Stomach smooth muscle (tissue), 2 donors: Measurements from ENCODE around the gene ARHGEF10L.
A peak's percentile ranks its signal among the peaks of the same experiment; 100 is the strongest.

Experiments used
- H3K27ac ChIP-seq: one replicate; pipeline ENCODE4 v1.7.0; 2013; ENCODE audit warnings: mild to moderate bottlenecking, low read length, inconsistent platforms
- H3K27me3 ChIP-seq, 2 donors: one replicate each; pipeline ENCODE4 v1.7.0; 2013; ENCODE audit warnings: low read length in 2 of 2; ENCODE audit not compliant: insufficient read depth in 2 of 2, control insufficient read depth in 1 of 2
- H3K36me3 ChIP-seq, 2 donors: one replicate each; pipeline ENCODE4 v1.7.0; 2013; ENCODE audit warnings: low read length in 2 of 2; ENCODE audit not compliant: control insufficient read depth in 2 of 2, insufficient read depth in 2 of 2
- H3K4me1 ChIP-seq: one replicate; pipeline ENCODE4 v1.7.0; 2013; ENCODE audit warnings: low read length; ENCODE audit not compliant: control insufficient read depth, insufficient read depth
- H3K4me3 ChIP-seq, 2 donors: one replicate each; pipeline ENCODE4 v1.7.0; 2013; ENCODE audit warnings: low read length in 2 of 2
- H3K9ac ChIP-seq, 2 donors: one replicate each; pipeline ENCODE4 v1.7.0; 2013; ENCODE audit warnings: low read length in 2 of 2, mild to moderate bottlenecking in 1 of 2
- H3K9me3 ChIP-seq, 2 donors: one replicate each; pipeline ENCODE4 v1.7.0; 2013; ENCODE audit warnings: low read length in 2 of 2; ENCODE audit not compliant: control insufficient read depth in 2 of 2
- donor health status: healthy.
- donor health status: Pancreatic carcinoma.

Gene ARHGEF10L

DNA sequence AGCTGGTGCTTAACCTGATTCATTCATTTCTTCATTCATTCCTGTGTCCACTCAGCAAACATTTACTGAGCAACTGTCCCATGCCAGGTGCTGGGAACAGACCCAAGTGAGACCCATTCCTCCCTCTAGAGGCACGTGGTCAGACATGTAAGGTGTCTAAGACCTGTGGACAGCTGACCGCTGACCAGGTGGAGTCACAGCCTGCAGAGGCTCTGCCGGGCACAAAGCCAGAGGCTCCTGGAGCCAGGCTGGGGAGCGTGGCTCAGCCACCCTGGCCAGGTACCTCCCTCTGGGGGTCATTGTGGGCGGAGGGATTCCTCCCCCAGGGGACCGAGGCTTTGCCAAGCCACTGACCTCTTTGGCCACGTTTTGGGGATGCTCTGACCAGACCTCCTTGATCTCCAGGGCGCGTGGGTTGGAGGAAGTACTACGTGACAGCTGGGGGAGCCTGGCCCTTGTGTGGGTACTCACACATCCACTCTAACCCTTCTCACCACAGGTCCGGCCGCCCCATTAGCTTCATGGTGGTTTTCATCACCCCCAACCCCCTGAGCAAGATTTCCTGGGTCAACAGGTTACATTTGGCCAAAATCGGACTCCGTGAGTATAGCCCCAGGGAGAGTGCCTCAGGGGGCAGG is 100.3 kb downstream of the ARHGEF10L start:
- Histone ChIP-seq H3K36me3 (peaks cover 57 to 66% of the 10 kb centered on the region in 2 donors), H3K27ac (no peak overlapping the region), H3K9me3 (no peaks in the 10 kb centered on the region), H3K27me3 (no peaks in the 10 kb centered on the region), H3K4me3 (no peak overlapping the region), H3K9ac (no peak overlapping the region), H3K4me1 (peaks cover 6% of the 10 kb centered on the region)

DNA sequence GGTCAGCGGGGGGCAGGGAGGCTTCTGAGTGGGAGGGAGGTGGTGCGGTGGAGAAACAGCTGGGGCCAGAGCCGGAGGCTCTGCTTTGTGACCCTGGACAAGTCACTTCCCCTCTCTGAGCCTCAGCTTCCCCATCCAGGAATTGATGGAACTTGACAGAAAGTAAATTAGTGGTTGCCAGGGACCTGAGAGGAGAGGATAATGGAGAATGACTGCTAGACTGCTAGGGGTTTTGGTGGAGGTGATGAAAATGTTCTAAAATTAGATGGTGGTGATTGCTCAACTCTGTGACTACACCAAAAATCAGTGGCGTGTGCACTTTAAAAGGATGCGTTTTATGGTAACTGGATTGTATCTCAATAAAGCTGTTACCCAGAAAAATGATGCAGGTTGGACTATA is 100.9 kb downstream of the ARHGEF10L start:
- peaks cover 2% of the 10 kb centered on the region for H3K4me1 ChIP-seq
- H3K9me3 ChIP-seq, result no peaks in the 10 kb centered on the region
- H3K27ac ChIP-seq, result no peak overlapping the region
- H3K9ac ChIP-seq, result no peak overlapping the region
- H3K36me3 ChIP-seq, result peaks cover 51 to 61% of the 10 kb centered on the region in 2 donors
- no peak overlapping the region for H3K4me3 ChIP-seq
- H3K27me3 ChIP-seq, result no peaks in the 10 kb centered on the region

DNA sequence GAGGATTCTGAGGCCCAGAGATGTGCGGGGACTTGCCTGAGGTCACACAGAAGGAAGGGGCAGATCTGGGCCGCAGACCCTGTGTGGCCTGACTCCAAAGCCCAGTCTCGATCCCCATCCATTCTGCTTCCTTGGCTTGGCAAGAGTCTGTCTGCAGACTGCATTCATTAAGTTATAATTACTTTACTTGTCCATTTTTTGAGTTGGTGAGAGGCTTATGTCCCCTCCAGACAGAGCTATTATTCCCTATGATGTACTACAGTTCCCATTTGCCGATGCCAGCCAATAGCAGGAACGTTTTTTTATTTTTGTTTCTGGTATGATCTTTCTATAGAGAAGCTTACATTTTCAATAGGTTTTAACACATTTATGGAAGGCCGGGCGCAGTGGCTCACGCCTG is 101.5 kb downstream of the ARHGEF10L start:
- Histone ChIP-seq H3K4me3 (no peak overlapping the region), H3K9ac (no peak overlapping the region), H3K36me3 (peaks cover 45 to 61% of the 10 kb centered on the region in 2 donors), H3K27ac (no peak overlapping the region), H3K9me3 (no peaks in the 10 kb centered on the region), H3K27me3 (no peaks in the 10 kb centered on the region), H3K4me1 (peaks cover 2% of the 10 kb centered on the region)

DNA sequence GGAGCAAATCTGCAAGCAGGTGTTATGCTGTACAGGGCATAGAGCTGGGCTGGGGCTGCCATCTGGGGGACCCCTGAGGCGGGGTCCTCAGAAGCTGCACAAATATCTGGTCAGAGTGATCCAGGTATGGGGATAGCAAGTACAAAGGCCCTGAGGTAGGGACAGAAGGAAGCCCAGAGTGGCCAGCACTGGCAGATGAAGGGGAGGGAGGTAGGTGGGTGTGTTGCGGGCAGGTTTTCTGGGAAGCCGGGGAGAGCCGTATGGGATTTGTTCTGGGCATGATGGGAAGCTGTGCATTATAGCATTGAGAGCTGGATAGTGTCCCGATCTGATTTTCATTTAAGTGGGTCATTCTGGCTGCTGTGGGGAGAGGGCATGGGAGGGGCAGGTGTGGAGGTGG is 102.7 kb downstream of the ARHGEF10L start:
- Histone ChIP-seq H3K4me1 (no peaks in the 10 kb centered on the region), H3K27me3 (no peaks in the 10 kb centered on the region), H3K9ac (no peak overlapping the region), H3K27ac (no peak overlapping the region), H3K9me3 (no peaks in the 10 kb centered on the region), H3K36me3 (peaks cover 43 to 55% of the 10 kb centered on the region in 2 donors), H3K4me3 (no peak overlapping the region)

DNA sequence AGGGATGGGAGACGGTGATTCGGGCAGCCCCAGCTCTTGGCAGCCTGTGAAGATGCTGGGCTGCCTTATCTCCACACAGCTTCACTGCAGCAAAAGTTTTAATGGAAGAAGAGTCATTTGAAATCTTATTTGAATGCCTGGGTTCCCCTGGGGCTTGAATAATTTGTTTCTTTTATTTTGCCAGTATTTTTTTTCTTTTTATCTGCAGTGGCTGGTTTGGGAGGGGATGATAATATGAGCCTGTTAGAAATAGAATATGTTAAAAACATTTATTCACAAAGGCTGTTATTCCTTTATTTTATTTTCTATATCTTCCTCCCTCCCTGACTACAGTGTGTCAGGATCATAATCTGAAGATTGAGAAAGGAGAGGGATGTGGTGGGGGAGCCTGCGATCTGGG is 103.4 kb downstream of the ARHGEF10L start:
- no peak overlapping the region for H3K4me3 ChIP-seq
- no peaks in the 10 kb centered on the region for H3K9me3 ChIP-seq
- H3K9ac ChIP-seq, result no peak overlapping the region
- H3K27me3 ChIP-seq, result no peaks in the 10 kb centered on the region
- H3K36me3 ChIP-seq, result peaks cover 40 to 54% of the 10 kb centered on the region in 2 donors
- no peaks in the 10 kb centered on the region for H3K4me1 ChIP-seq
- H3K27ac ChIP-seq, result no peak overlapping the region

DNA sequence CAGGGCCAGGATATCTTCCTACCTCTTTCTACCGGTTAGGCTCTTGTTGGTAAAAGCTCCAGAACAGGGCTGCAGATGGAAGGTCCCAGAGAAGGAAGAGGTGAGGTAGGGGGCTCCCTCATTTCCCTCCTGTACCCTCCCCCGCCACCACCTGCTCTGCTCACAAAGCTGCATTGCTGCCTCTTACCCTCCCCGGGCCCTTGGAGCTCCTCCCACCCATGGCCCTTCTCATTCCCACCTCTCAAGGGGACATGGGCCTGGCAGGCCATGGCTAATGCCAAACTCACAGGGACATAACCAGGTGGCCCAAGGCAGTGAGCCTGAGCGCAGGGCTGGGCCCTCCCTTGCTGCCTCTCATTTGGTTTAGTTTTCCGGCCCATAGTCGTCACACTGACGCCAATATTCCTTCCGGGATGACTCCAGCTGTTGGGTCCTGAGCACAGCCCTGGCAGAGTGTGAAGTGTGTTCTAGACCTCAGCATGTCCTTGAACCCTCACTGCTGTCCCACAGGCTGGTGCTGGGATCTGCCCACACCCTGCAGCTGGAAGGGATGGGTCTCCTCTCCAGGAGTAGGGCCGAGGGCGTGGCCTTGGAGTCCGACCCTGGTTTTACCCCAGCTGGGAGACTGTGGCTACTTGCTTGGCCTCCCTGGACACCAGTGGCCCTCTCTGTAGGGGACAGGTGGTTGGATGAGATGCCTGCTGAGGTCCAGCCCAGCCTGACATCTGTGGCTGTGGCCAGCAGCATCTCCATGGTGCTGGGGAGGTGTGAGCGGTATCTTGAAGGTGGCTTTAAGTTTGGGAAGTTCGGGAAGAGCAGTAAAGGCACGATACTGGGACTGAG is 104.6 kb downstream of the ARHGEF10L start:
- Histone ChIP-seq H3K27me3 (no peaks in the 10 kb centered on the region), H3K9ac (no peak overlapping the region), H3K9me3 (no peaks in the 10 kb centered on the region), H3K4me1 (peaks cover 6% of the 10 kb centered on the region), H3K27ac (no peak overlapping the region), H3K4me3 (no peak overlapping the region), H3K36me3 (peaks cover 33 to 51% of the 10 kb centered on the region in 2 donors)

DNA sequence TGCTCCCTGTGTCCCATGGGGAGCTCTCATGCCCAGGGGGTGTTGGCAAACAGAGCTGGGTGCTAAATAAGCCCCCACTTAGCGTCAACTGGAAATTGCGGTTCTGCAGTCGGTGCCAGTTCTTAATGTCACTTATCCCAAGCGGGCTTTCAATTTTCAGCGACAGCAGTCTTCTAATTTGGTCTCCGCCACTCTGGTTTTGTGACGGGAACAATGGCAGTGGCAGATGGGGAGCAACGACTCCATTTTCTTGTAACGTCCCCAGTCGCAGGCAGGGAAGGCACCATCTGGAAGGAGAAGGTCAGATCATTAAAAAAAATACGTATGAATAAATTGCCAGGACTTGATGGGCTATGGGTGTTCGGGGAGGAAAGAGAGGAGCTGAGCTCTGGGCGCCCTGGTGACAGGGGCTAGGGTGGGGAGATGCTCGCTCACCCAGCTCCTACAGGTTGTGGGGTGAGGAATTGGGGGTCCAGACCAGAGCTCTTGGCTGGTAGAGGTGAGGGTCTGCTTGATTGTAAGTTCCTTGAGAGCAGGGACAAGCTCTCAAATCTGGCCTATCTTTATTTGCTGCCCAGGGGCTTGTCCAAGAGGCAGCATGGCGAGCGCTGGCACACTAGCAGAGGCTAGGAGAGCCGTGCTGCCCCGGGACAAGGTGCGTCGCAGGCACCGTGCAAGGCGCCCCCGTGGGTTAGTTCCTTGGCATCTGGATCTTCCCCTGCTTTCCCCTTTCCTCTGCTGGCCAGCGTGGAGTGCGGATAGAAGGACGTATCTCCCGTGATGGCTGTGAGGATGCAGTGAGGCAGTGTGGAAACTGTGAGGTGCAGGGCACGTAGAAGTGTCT is 105.8 kb downstream of the ARHGEF10L start:
- H3K36me3 ChIP-seq, result peaks cover 36 to 48% of the 10 kb centered on the region in 2 donors

DNA sequence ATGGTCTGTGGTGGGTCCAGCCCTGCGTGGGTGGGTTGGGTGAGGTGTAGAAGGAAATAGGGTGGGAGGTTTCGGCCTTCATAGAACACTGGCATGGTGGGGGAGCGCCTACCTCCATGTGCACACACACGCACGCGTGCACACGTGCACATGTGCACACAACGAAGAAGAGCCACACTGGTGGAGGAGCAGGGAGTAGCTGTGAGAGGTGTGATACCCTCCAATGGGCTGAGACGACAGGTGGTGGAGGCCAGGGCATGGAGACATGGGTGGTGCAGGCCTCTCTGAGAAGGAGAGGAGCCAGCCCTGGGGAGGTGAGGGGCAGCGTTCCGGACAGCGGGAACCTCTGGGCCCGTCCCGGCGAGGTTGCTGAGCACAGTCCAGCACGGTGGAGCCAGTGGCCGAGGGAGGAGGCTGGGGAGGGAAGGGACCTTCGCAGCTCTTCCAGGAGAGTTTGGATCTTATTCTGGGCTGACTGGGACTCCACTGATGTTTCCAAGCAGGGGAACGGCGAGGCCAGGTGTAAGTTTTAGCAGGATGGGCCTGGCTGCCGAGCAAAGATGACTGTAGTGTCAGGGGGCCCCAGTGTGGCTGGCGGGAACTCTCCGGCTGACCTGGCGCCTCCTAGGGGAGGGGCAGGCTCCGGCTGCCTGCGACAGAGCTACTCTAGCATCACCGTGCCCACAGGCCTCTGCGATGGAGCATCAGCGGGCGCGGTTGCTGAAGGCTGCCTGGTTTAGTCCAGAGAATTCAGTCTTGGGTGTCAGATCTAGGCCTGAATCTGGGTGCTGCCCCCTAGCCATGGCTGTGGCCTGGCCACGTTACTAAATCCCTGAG is 107.2 kb downstream of the ARHGEF10L start:
- H3K27ac ChIP-seq, result no peak overlapping the region
- no peak overlapping the region for H3K9ac ChIP-seq
- peaks cover 6% of the 10 kb centered on the region for H3K4me1 ChIP-seq
- H3K36me3 ChIP-seq, result peaks cover 31 to 48% of the 10 kb centered on the region in 2 donors
- no peak overlapping the region for H3K4me3 ChIP-seq
- H3K9me3 ChIP-seq, result no peaks in the 10 kb centered on the region
- no peaks in the 10 kb centered on the region for H3K27me3 ChIP-seq

More for the DNA sequence above, 105.8 kb downstream of the ARHGEF10L start:
- H3K27ac ChIP-seq, result no peak overlapping the region
- no peaks in the 10 kb centered on the region for H3K9me3 ChIP-seq
- H3K27me3 ChIP-seq, result no peaks in the 10 kb centered on the region
- H3K9ac ChIP-seq, result no peak overlapping the region
- H3K4me1 ChIP-seq, result peaks cover 6% of the 10 kb centered on the region
- H3K4me3 ChIP-seq, result no peak overlapping the region

DNA sequence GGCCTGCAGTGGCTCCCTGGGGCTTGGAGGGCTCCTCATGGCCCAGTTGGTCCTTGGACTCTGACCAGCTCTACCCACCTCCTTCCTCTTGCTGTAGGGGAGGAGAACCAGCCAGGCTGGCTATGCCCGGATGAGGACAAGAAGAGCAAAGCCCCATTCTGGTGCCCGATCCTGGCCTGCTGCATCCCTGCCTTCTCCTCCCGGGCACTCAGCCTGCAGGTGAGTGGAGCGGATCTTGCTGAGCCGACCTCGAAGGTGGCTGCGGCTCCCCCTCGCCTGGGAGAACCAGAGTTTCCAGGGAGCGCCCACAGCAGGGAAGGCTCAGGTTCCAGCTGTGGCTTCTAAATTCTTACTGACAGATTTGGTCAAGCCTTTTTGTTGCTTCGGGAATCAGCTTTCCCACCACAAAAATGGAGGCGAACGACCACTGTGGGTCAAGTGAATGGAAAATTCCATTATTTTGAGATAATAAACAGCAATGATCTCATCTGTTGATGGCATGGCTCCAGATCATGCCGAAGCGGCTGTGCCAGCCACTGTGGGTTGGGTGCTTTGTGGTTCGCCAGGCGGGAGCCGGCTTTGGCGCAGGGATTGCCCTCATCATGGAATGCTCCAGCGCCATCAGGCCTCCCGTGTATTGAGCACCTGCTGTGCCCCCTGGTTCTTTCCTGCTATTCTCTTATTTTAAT is 109.1 kb downstream of the ARHGEF10L start:
- no peak overlapping the region for H3K9ac ChIP-seq
- peaks cover 28 to 51% of the 10 kb centered on the region in 2 donors for H3K36me3 ChIP-seq
- peak overlapping the region; percentile 46 for H3K27ac ChIP-seq
- peaks cover 8% of the 10 kb centered on the region for H3K4me1 ChIP-seq
- H3K9me3 ChIP-seq, result no peaks in the 10 kb centered on the region
- H3K4me3 ChIP-seq, result no peak overlapping the region
- H3K27me3 ChIP-seq, result no peaks in the 10 kb centered on the region
